ENCODE results near the gene FEM1A. TPM values are rescaled to one million over a fixed set of nuclear protein-coding genes. Genes with fewer than 3 reads are reported as not detected.
A peak's percentile ranks its signal among the peaks of the same experiment; 100 is the strongest.

FEM1A gene
- total and polyA plus RNA-seq, 10 of the 15 experiments (the other 5 are each of a cell fraction or from before 2014, with no cell fraction given) = 0.27 to 17.4 (median 3.8) TPM

GRCh38 chr19:4831304-4831978 lies 39.9 kb downstream of the FEM1A start, which contains the start of gene TICAM1 (continued):
- no peak for TF ChIP-seq MAX (IDR thresholded peaks at IDR 0.05; ENCODE audit: low read depth, low read length)
- peak; percentile 72; the same call in 1 of the 2 replicates for TF ChIP-seq PML (IDR thresholded peaks at IDR 0.05; ENCODE audit: low read length)
- peak; percentile 74; the same call in 1 of the 2 replicates for TF ChIP-seq CHD2 (IDR thresholded peaks at IDR 0.05; ENCODE audit: borderline replicate concordance, low read depth, low read length)
- TF ChIP-seq ZSCAN29 (IDR thresholded peaks at IDR 0.05) = no peak
- TF ChIP-seq BCLAF1 (IDR thresholded peaks at IDR 0.05) = no peak
- no peak for TF ChIP-seq GABPA (IDR thresholded peaks at IDR 0.05; ENCODE audit: low read depth)
- peak; percentile 38 for TF ChIP-seq KLF5 (IDR thresholded peaks at IDR 0.05; ENCODE audit: partially characterized antibody)
- TF ChIP-seq TAF1 (IDR thresholded peaks at IDR 0.05; ENCODE audit: borderline replicate concordance, low read depth, low read length) = 0 out of 2 replicates have a peak, but pooled peaks have one; percentile 44
- TF ChIP-seq TBL1XR1 (IDR thresholded peaks at IDR 0.05; ENCODE audit: low read depth, low read length) = peak; percentile 70; the same call in 1 of the 2 replicates
- TF ChIP-seq ESRRA (IDR thresholded peaks at IDR 0.05; ENCODE audit: low read length) = no peak
- TF ChIP-seq BCL11A (IDR thresholded peaks at IDR 0.05; ENCODE audit: low read depth, low read length) = no peak
- peak; percentile 59 for TF ChIP-seq TCF3 (IDR thresholded peaks at IDR 0.05; ENCODE audit: borderline replicate concordance, insufficient read depth, low read depth, low read length)
- peak; percentile 98 for TF ChIP-seq BACH1 (IDR thresholded peaks at IDR 0.05; ENCODE audit: borderline replicate concordance)
- TF ChIP-seq RAD51 (IDR thresholded peaks at IDR 0.05) = no peak
- TF ChIP-seq SP1 (IDR thresholded peaks at IDR 0.05; ENCODE audit: low read depth, low read length) = peak; percentile 33
- TF ChIP-seq SMARCA5 (IDR thresholded peaks at IDR 0.05) = peak; percentile 75; the same call in 1 of the 2 replicates
- peak; percentile 70 for TF ChIP-seq BCL3 (IDR thresholded peaks at IDR 0.05; ENCODE audit: borderline replicate concordance, insufficient read depth, low read depth, low read length, poor library complexity, severe bottlenecking)
- no peak for TF ChIP-seq HDAC2 (IDR thresholded peaks at IDR 0.05)
- no peak for TF ChIP-seq FOXM1 (IDR thresholded peaks at IDR 0.05; ENCODE audit: low read depth, low read length)
- TF ChIP-seq FOS (IDR thresholded peaks at IDR 0.05; ENCODE audit: borderline replicate concordance, extremely low read depth, insufficient read length) = no peak
- TF ChIP-seq, protein P1, sequence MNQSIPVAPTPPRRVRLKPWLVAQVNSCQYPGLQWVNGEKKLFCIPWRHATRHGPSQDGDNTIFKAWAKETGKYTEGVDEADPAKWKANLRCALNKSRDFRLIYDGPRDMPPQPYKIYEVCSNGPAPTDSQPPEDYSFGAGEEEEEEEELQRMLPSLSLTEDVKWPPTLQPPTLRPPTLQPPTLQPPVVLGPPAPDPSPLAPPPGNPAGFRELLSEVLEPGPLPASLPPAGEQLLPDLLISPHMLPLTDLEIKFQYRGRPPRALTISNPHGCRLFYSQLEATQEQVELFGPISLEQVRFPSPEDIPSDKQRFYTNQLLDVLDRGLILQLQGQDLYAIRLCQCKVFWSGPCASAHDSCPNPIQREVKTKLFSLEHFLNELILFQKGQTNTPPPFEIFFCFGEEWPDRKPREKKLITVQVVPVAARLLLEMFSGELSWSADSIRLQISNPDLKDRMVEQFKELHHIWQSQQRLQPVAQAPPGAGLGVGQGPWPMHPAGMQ (IDR thresholded peaks at IDR 0.05; ENCODE audit: borderline replicate concordance) = peak; percentile 57; the same call in 1 of the 2 replicates
- no peak for TF ChIP-seq NRF1 (conservative IDR thresholded peaks at IDR 0.05; ENCODE audit: low read depth, low read length)
- TF ChIP-seq, protein P2, sequence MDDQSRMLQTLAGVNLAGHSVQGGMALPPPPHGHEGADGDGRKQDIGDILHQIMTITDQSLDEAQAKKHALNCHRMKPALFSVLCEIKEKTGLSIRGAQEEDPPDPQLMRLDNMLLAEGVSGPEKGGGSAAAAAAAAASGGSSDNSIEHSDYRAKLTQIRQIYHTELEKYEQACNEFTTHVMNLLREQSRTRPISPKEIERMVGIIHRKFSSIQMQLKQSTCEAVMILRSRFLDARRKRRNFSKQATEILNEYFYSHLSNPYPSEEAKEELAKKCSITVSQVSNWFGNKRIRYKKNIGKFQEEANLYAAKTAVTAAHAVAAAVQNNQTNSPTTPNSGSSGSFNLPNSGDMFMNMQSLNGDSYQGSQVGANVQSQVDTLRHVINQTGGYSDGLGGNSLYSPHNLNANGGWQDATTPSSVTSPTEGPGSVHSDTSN (IDR thresholded peaks at IDR 0.05; ENCODE audit: insufficient replicate concordance, low read depth, low read length) = no peak

Data from GM12878 (cell line).